HEK293 (cell line): ENCODE data around the gene C20orf96.

Source experiments
- CTCF ChIA-PET: fragments of 350-600 bp; formaldehyde crosslinking; extraction: SDS; loops from one replicate; lab custom pipeline; 2021; ENCODE audit warnings: antibody characterized with exemption; lab: Yijun Ruan, JAX
- POLR2A ChIA-PET: fragments of 300-600 bp; formaldehyde crosslinking; extraction: SDS; loops from one replicate; lab custom pipeline; 2020; ENCODE audit warnings: antibody characterized with exemption, inconsistent platforms; lab: Yijun Ruan, JAX
- H3K27ac ChIP-seq: fragments of 200-500 bp; sonication (Bioruptor generic); 2 replicates; pipeline ENCODE4 v1.5.1; 2014; ENCODE audit warnings: low read depth, low read length, control low read depth, inconsistent platforms; ENCODE audit errors: extremely low read depth
- H3K36me3 ChIP-seq, 2 experiments: fragments of 200-500 bp in 1 of 2; sonication (Bioruptor generic) in 1 of 2; 1 replicate in 1 of 2; 2 replicates in 1 of 2; pipeline ENCODE4 v1.5.1; 2014 to 2017; ENCODE audit warnings: inconsistent platforms in 2 of 2, low read length in 2 of 2; ENCODE audit not compliant: control insufficient read depth in 2 of 2, insufficient read depth in 1 of 2
- H3K4me1 ChIP-seq: fragments of 200-500 bp; sonication (Bioruptor generic); 2 replicates; pipeline ENCODE4 v1.5.1; 2014; ENCODE audit warnings: mild to moderate bottlenecking, low read length, inconsistent platforms; ENCODE audit not compliant: control insufficient read depth, insufficient read depth
- H3K4me3 ChIP-seq: 2 replicates; pipeline ENCODE4 v1.5.1; 2011; ENCODE audit warnings: low read depth, mild to moderate bottlenecking, control low read depth, low read length, moderate library complexity
- H3K9me3 ChIP-seq: fragments of 200-500 bp; sonication (Bioruptor generic); 2 replicates; pipeline ENCODE4 v1.5.1; 2014; ENCODE audit warnings: low read depth, low read length, inconsistent platforms; ENCODE audit not compliant: control insufficient read depth, insufficient read depth
- GLI4 ChIP-seq: fragments of 450-650 bp; formaldehyde crosslinking; IDR thresholded peaks from 2 replicates; pipeline ENCODE4 v1.5.1; 2016; ENCODE audit warnings: missing biosample characterization, missing genetic modification characterization
- GLIS1 ChIP-seq: fragments of 450-650 bp; formaldehyde crosslinking; IDR thresholded peaks from 2 replicates; pipeline ENCODE4 v1.5.1; 2016; ENCODE audit warnings: missing biosample characterization, missing genetic modification characterization
- GLIS2 ChIP-seq: fragments of 450-650 bp; formaldehyde crosslinking; IDR thresholded peaks from 2 replicates; pipeline ENCODE4 v1.5.1; 2016; ENCODE audit warnings: missing biosample characterization, missing genetic modification characterization
- KLF16 ChIP-seq: fragments of 450-650 bp; formaldehyde crosslinking; IDR thresholded peaks from 2 replicates; pipeline ENCODE4 v1.5.1; 2017; ENCODE audit warnings: missing biosample characterization, missing genetic modification characterization
- KLF8 ChIP-seq: fragments of 450-650 bp; formaldehyde crosslinking; IDR thresholded peaks from 2 replicates; pipeline ENCODE4 v1.5.1; 2016; ENCODE audit warnings: missing biosample characterization, missing genetic modification characterization
- ZBTB17 ChIP-seq: fragments of 450-650 bp; formaldehyde crosslinking; IDR thresholded peaks from 2 replicates; pipeline ENCODE4 v1.5.1; 2016; ENCODE audit warnings: missing biosample characterization, missing genetic modification characterization
- ZBTB7A ChIP-seq: fragments of 450-650 bp; formaldehyde crosslinking; IDR thresholded peaks from 2 replicates; pipeline ENCODE4 v1.5.1; 2016; ENCODE audit warnings: low read depth, missing biosample characterization, missing genetic modification characterization
- ZEB2 ChIP-seq: fragments of 450-650 bp; formaldehyde crosslinking; IDR thresholded peaks from 2 replicates; pipeline ENCODE4 v1.5.1; 2016; ENCODE audit warnings: missing biosample characterization, missing genetic modification characterization
- ZNF202 ChIP-seq: fragments of 450-650 bp; formaldehyde crosslinking; IDR thresholded peaks from 2 replicates; pipeline ENCODE4 v1.5.1; 2016; ENCODE audit warnings: missing biosample characterization, missing genetic modification characterization, borderline replicate concordance
- ZNF23 ChIP-seq: fragments of 450-650 bp; formaldehyde crosslinking; IDR thresholded peaks from 2 replicates; pipeline ENCODE4 v1.5.1; 2016; ENCODE audit warnings: missing biosample characterization, missing genetic modification characterization, borderline replicate concordance
- ZNF302 ChIP-seq: fragments of 450-650 bp; formaldehyde crosslinking; IDR thresholded peaks from 2 replicates; pipeline ENCODE4 v1.5.1; 2016; ENCODE audit warnings: missing biosample characterization, missing genetic modification characterization, low read depth
- ZNF311 ChIP-seq: fragments of 450-650 bp; formaldehyde crosslinking; IDR thresholded peaks from 2 replicates; pipeline ENCODE4 v1.5.1; 2017; ENCODE audit warnings: missing biosample characterization, missing genetic modification characterization, borderline replicate concordance
- ZNF701 ChIP-seq: fragments of 450-650 bp; formaldehyde crosslinking; IDR thresholded peaks from 2 replicates; pipeline ENCODE4 v1.5.1; 2016; ENCODE audit warnings: missing biosample characterization, missing genetic modification characterization
- ZNF777 ChIP-seq: fragments of 450-650 bp; formaldehyde crosslinking; IDR thresholded peaks from 2 replicates; pipeline ENCODE4 v1.5.1; 2017; ENCODE audit warnings: missing biosample characterization, missing genetic modification characterization, borderline replicate concordance
- TF ChIP-seq, protein P1 (sequence below): fragments of 450-650 bp; formaldehyde crosslinking; IDR thresholded peaks from 2 replicates; pipeline ENCODE4 v1.5.1; 2016; ENCODE audit warnings: missing biosample characterization, missing genetic modification characterization
- TF ChIP-seq, protein P2 (sequence below): fragments of 450-650 bp; formaldehyde crosslinking; IDR thresholded peaks from 2 replicates; pipeline ENCODE4 v1.5.1; 2016; ENCODE audit warnings: missing biosample characterization, missing genetic modification characterization
- TF ChIP-seq, protein P3 (sequence below): fragments of 450-650 bp; formaldehyde crosslinking; IDR thresholded peaks from 2 replicates; pipeline ENCODE4 v1.5.1; 2017; ENCODE audit warnings: missing biosample characterization, missing genetic modification characterization
- TF ChIP-seq, protein P4 (sequence below): fragments of 450-650 bp; formaldehyde crosslinking; IDR thresholded peaks from 2 replicates; pipeline ENCODE4 v1.5.1; 2016; ENCODE audit warnings: missing biosample characterization, missing genetic modification characterization
- TF ChIP-seq, protein P5 (sequence below): fragments of 450-650 bp; formaldehyde crosslinking; IDR thresholded peaks from 2 replicates; pipeline ENCODE4 v1.5.1; 2016; ENCODE audit warnings: missing biosample characterization, missing genetic modification characterization
- TF ChIP-seq, protein P6 (sequence below): fragments of 450-650 bp; formaldehyde crosslinking; optimal IDR thresholded peaks from 2 replicates; pipeline ENCODE3; 2016; ENCODE audit warnings: missing biosample characterization, mild to moderate bottlenecking, missing genetic modification characterization
- TF ChIP-seq, protein P7 (sequence below): fragments of 450-650 bp; formaldehyde crosslinking; IDR thresholded peaks from 2 replicates; pipeline ENCODE4 v1.5.1; 2016; ENCODE audit warnings: missing biosample characterization, missing genetic modification characterization

Gene C20orf96

DNA sequence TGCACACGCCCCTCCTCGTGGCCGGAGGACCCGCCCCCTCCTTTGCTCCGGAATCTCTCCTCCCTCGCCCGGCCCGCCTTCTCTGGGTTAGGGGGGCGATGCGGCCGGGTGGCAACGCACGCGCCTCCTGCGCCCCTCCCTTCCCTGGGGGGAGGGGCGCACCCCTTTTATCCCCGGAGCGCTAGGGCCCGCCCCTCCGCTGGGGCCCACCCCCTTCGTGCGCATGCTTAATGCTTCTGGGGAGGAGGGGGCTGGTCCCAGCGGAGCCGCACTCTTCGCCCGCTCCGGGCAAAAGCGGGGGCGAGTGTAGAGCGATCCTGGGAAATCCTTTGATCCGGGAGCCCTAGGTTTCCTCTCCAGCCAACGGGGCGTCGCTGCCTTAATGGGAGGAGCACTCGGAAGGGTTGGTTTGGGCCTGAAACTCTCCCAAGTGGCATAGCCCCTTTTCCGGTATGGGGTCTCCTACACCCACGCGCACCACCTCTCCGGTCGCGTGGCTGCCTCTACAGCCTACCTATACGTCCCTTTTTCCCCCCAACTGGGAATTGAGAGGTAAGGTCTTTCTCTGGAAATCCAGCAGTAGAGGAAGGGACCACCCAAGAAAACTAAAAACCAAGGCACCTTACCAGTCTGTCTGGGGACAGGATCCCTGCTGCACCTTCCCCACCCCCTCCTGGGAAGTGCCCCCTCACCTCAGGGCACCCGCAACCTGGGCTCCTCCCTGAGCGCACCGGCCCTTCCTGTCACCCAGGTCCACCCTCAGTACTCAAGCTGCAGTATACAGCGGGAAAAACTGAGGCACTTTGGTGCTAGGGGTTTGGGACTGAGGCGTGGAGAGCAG lies 36.9 kb upstream of the C20orf96 start (continued):
- peak; percentile 68; the same call in 1 of the 2 replicates for TF ChIP-seq ZBTB7A
- peak; percentile 92 for TF ChIP-seq KLF16 (tag by site-specific recombination)
- peak; percentile 97 for TF ChIP-seq GLIS2
- peak; percentile 72 for TF ChIP-seq ZBTB17 (tag by site-specific recombination)
- TF ChIP-seq, protein P1, sequence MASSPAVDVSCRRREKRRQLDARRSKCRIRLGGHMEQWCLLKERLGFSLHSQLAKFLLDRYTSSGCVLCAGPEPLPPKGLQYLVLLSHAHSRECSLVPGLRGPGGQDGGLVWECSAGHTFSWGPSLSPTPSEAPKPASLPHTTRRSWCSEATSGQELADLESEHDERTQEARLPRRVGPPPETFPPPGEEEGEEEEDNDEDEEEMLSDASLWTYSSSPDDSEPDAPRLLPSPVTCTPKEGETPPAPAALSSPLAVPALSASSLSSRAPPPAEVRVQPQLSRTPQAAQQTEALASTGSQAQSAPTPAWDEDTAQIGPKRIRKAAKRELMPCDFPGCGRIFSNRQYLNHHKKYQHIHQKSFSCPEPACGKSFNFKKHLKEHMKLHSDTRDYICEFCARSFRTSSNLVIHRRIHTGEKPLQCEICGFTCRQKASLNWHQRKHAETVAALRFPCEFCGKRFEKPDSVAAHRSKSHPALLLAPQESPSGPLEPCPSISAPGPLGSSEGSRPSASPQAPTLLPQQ (tag by site-specific recombination) = peak; percentile 100
- TF ChIP-seq ZNF701 (tag by site-specific recombination) = no peak
- peak; percentile 84 for TF ChIP-seq GLIS1 (tag by site-specific recombination)
- TF ChIP-seq, protein P2, sequence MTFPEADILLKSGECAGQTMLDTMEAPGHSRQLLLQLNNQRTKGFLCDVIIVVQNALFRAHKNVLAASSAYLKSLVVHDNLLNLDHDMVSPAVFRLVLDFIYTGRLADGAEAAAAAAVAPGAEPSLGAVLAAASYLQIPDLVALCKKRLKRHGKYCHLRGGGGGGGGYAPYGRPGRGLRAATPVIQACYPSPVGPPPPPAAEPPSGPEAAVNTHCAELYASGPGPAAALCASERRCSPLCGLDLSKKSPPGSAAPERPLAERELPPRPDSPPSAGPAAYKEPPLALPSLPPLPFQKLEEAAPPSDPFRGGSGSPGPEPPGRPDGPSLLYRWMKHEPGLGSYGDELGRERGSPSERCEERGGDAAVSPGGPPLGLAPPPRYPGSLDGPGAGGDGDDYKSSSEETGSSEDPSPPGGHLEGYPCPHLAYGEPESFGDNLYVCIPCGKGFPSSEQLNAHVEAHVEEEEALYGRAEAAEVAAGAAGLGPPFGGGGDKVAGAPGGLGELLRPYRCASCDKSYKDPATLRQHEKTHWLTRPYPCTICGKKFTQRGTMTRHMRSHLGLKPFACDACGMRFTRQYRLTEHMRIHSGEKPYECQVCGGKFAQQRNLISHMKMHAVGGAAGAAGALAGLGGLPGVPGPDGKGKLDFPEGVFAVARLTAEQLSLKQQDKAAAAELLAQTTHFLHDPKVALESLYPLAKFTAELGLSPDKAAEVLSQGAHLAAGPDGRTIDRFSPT = peak; percentile 93
- no peak for TF ChIP-seq ZNF23 (tag by site-specific recombination)
- TF ChIP-seq, protein P3, sequence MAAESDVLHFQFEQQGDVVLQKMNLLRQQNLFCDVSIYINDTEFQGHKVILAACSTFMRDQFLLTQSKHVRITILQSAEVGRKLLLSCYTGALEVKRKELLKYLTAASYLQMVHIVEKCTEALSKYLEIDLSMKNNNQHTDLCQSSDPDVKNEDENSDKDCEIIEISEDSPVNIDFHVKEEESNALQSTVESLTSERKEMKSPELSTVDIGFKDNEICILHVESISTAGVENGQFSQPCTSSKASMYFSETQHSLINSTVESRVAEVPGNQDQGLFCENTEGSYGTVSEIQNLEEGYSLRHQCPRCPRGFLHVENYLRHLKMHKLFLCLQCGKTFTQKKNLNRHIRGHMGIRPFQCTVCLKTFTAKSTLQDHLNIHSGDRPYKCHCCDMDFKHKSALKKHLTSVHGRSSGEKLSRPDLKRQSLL = peak; percentile 66
- TF ChIP-seq, protein P4, sequence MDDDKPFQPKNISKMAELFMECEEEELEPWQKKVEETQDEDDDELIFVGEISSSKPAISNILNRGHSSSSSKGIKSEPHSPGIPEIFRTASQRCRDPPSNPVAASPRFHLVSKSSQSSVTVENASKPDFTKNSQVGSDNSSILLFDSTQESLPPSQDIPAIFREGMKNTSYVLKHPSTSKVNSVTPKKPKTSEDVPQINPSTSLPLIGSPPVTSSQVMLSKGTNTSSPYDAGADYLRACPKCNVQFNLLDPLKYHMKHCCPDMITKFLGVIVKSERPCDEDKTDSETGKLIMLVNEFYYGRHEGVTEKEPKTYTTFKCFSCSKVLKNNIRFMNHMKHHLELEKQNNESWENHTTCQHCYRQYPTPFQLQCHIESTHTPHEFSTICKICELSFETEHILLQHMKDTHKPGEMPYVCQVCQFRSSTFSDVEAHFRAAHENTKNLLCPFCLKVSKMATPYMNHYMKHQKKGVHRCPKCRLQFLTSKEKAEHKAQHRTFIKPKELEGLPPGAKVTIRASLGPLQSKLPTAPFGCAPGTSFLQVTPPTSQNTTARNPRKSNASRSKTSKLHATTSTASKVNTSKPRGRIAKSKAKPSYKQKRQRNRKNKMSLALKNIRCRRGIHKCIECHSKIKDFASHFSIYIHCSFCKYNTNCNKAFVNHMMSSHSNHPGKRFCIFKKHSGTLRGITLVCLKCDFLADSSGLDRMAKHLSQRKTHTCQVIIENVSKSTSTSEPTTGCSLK (tag by site-specific recombination) = no peak

DNA sequence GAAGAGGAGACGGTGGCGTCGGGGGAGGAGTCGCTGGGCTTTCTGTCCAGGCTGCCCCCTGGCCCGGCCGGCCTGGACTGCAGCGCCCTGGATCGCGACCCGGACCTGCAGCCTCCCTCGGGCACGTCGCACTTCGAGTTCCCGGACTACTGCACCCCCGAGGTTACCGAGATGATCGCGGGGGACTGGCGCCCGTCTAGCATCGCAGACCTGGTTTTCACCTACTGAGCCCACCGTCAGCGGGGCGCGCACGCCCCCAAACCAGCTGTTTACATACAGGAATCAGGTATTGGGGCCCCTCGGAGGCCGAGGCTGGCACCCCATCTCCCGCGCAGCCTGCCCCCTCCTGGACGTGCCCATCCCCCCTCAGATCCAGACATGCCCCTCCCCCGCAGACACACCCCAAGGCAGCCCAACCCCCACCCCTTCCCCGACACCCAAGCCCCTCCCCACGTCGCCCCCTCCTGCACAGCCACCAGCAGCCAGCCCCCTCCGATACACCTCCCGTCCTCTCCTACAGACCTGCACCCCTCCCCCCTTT lies 36.2 kb upstream of the C20orf96 start:
- CTCF ChIA-PET = no interaction called here
- Histone ChIP-seq H3K4me1 (peaks cover 13% of the 10 kb centered on the region), H3K9me3 (no peaks in the 10 kb centered on the region), H3K36me3 (peaks cover 0 to 5% of the 10 kb centered on the region in 2 experiments; a peak in 1 of 3 replicates), H3K4me3 (peak overlapping the region; percentile 35), H3K27ac (peak overlapping the region; percentile 99)
- POLR2A ChIA-PET = interaction anchor here (1.4 to 5.6 kb wide), 2 partner anchors 21 to 27 kb away, joined by 7 to 74 read pairs; partner anchors contain the start of genes NRSN2 and ZCCHC3
- TF ChIP-seq GLI4 (tag by site-specific recombination) (no peak), ZNF311 (no peak), ZNF777 (tag by site-specific recombination) (peak; percentile 92; the same call in 1 of the 2 replicates), ZNF202 (tag by site-specific recombination) (no peak), ZEB2 (tag by site-specific recombination) (peak; percentile 88), ZNF302 (tag by site-specific recombination) (no peak), KLF8 (tag by site-specific recombination) (no peak)
- TF ChIP-seq, protein P5, sequence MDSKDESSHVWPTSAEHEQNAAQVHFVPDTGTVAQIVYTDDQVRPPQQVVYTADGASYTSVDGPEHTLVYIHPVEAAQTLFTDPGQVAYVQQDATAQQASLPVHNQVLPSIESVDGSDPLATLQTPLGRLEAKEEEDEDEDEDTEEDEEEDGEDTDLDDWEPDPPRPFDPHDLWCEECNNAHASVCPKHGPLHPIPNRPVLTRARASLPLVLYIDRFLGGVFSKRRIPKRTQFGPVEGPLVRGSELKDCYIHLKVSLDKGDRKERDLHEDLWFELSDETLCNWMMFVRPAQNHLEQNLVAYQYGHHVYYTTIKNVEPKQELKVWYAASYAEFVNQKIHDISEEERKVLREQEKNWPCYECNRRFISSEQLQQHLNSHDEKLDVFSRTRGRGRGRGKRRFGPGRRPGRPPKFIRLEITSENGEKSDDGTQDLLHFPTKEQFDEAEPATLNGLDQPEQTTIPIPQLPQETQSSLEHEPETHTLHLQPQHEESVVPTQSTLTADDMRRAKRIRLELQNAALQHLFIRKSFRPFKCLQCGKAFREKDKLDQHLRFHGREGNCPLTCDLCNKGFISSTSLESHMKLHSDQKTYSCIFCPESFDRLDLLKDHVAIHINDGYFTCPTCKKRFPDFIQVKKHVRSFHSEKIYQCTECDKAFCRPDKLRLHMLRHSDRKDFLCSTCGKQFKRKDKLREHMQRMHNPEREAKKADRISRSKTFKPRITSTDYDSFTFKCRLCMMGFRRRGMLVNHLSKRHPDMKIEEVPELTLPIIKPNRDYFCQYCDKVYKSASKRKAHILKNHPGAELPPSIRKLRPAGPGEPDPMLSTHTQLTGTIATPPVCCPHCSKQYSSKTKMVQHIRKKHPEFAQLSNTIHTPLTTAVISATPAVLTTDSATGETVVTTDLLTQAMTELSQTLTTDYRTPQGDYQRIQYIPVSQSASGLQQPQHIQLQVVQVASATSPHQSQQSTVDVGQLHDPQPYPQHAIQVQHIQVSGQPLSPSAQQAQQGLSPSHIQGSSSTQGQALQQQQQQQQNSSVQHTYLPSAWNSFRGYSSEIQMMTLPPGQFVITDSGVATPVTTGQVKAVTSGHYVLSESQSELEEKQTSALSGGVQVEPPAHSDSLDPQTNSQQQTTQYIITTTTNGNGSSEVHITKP (tag by site-specific recombination) = 0 out of 2 replicates have a peak, but pooled peaks have one; percentile 9
- TF ChIP-seq, protein P6, sequence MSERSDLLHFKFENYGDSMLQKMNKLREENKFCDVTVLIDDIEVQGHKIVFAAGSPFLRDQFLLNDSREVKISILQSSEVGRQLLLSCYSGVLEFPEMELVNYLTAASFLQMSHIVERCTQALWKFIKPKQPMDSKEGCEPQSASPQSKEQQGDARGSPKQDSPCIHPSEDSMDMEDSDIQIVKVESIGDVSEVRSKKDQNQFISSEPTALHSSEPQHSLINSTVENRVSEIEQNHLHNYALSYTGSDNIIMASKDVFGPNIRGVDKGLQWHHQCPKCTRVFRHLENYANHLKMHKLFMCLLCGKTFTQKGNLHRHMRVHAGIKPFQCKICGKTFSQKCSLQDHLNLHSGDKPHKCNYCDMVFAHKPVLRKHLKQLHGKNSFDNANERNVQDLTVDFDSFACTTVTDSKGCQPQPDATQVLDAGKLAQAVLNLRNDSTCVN (tag by site-specific recombination) = peak; percentile 56
- TF ChIP-seq, protein P7, sequence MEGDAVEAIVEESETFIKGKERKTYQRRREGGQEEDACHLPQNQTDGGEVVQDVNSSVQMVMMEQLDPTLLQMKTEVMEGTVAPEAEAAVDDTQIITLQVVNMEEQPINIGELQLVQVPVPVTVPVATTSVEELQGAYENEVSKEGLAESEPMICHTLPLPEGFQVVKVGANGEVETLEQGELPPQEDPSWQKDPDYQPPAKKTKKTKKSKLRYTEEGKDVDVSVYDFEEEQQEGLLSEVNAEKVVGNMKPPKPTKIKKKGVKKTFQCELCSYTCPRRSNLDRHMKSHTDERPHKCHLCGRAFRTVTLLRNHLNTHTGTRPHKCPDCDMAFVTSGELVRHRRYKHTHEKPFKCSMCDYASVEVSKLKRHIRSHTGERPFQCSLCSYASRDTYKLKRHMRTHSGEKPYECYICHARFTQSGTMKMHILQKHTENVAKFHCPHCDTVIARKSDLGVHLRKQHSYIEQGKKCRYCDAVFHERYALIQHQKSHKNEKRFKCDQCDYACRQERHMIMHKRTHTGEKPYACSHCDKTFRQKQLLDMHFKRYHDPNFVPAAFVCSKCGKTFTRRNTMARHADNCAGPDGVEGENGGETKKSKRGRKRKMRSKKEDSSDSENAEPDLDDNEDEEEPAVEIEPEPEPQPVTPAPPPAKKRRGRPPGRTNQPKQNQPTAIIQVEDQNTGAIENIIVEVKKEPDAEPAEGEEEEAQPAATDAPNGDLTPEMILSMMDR (tag by site-specific recombination) = peak; percentile 72
